MM.1S (cell line): ENCODE results near the gene ZNF664.

Experiments
- DNase-seq: peaks from one replicate; pipeline ENCODE4 v3.0.0-alpha.2; 2015
- H2AFZ ChIP-seq: fragments of 300-600 bp; sonication (generic); 2 replicates; pipeline ENCODE4 v1.6.0; 2016; ENCODE audit warnings: antibody characterized with exemption, low read length
- H3F3A ChIP-seq: fragments of 300-600 bp; sonication (generic); 2 replicates; pipeline ENCODE4 v1.6.1; 2016; ENCODE audit warnings: mild to moderate bottlenecking, antibody characterized with exemption, low read length, moderate library complexity, mixed read lengths; ENCODE audit not compliant: insufficient read depth
- H3K27ac ChIP-seq: fragments of 300-600 bp; sonication (generic); 2 replicates; pipeline ENCODE4 v1.5.1; 2016; ENCODE audit warnings: mild to moderate bottlenecking, low read length
- H3K27me3 ChIP-seq: fragments of 300-600 bp; sonication (generic); replicated peaks from 2 replicates; pipeline ENCODE4 v1.6.0; 2016; ENCODE audit warnings: low read length; ENCODE audit not compliant: insufficient read depth
- H3K36me3 ChIP-seq: fragments of 300-600 bp; sonication (generic); replicated peaks from 2 replicates; pipeline ENCODE4 v1.6.1; 2016; ENCODE audit warnings: mild to moderate bottlenecking, low read length, mixed read lengths; ENCODE audit not compliant: insufficient read depth
- H3K4me1 ChIP-seq: fragments of 300-600 bp; sonication (generic); 2 replicates; pipeline ENCODE4 v1.6.1; 2016; ENCODE audit warnings: low read length, mixed read lengths
- H3K4me2 ChIP-seq: fragments of 300-600 bp; sonication (generic); 2 replicates; pipeline ENCODE4 v1.6.0; 2016; ENCODE audit warnings: low read depth, low read length
- H3K4me3 ChIP-seq: fragments of 300-600 bp; sonication (generic); 2 replicates; pipeline ENCODE4 v1.5.1; 2016; ENCODE audit warnings: low read length, mixed read lengths
- H3K79me2 ChIP-seq: fragments of 300-600 bp; sonication (generic); 2 replicates; pipeline ENCODE4 v1.6.1; 2016; ENCODE audit warnings: mixed run types, low read length, mixed read lengths
- H3K9ac ChIP-seq: fragments of 300-600 bp; sonication (generic); 2 replicates; pipeline ENCODE4 v1.6.1; 2016; ENCODE audit warnings: low read length, mixed read lengths
- H3K9me2 ChIP-seq: fragments of 300-600 bp; sonication (generic); replicated peaks from 2 replicates; pipeline ENCODE4 v1.6.1; 2016; ENCODE audit warnings: mild to moderate bottlenecking, low read length, mixed read lengths; ENCODE audit not compliant: insufficient read depth
- H3K9me3 ChIP-seq: fragments of 300-600 bp; sonication (generic); replicated peaks from 2 replicates; pipeline ENCODE4 v1.6.1; 2016; ENCODE audit warnings: mild to moderate bottlenecking, low read length, mixed read lengths; ENCODE audit not compliant: insufficient read depth
- H4K20me1 ChIP-seq: fragments of 300-600 bp; sonication (generic); 2 replicates; pipeline ENCODE4 v1.6.1; 2016; ENCODE audit warnings: mild to moderate bottlenecking, low read length, moderate library complexity, mixed read lengths; ENCODE audit not compliant: insufficient read depth
- CTCF ChIP-seq: fragments of 300-600 bp; sonication (generic); IDR thresholded peaks from 2 replicates; pipeline ENCODE4 v1.5.1; 2016; ENCODE audit warnings: antibody characterized with exemption, low read length, mixed read lengths
- EZH2 ChIP-seq: fragments of 300-600 bp; sonication (generic); optimal IDR thresholded peaks from 2 replicates; pipeline ENCODE3; 2017; ENCODE audit warnings: low read depth, mild to moderate bottlenecking, antibody characterized with exemption, low read length, mixed read lengths
- EZH2phosphoT487 ChIP-seq: fragments of 300-600 bp; sonication (generic); IDR thresholded peaks from 2 replicates; pipeline ENCODE4 v1.6.1; 2018; ENCODE audit warnings: antibody characterized with exemption, low read length

The ZNF664 gene

GRCh38 chr12:123931686-123932321 is 41.2 kb upstream of the ZNF664 start:
- no peak overlapping the region for H3K9ac ChIP-seq
- no peaks in the 10 kb centered on the region for H3K36me3 ChIP-seq

GRCh38 chr12:123933214-123933613 is 39.8 kb upstream of the ZNF664 start:
- H3K9ac ChIP-seq: no peak overlapping the region
- no peak overlapping the region for H2AFZ ChIP-seq
- H3K27me3 ChIP-seq: no peaks in the 10 kb centered on the region
- no peak overlapping the region for H3K4me2 ChIP-seq
- peaks cover 5% of the 10 kb centered on the region; the same call in 1 of the 2 replicates for H3K4me1 ChIP-seq
- no peaks in the 10 kb centered on the region for H3K9me3 ChIP-seq
- H3K79me2 ChIP-seq: no peaks in the 10 kb centered on the region
- H4K20me1 ChIP-seq: no peaks in the 10 kb centered on the region
- no peaks in the 10 kb centered on the region for H3K36me3 ChIP-seq
- no peak overlapping the region for H3K27ac ChIP-seq
- no peak overlapping the region for H3K4me3 ChIP-seq
- TF ChIP-seq EZH2: no peak
- no peak for TF ChIP-seq EZH2phosphoT487
- no peak for TF ChIP-seq CTCF
- DNase-seq: no peak
- H3K9me2 ChIP-seq: no peaks in the 10 kb centered on the region
- peaks cover 11% of the 10 kb centered on the region for H3F3A ChIP-seq

More at GRCh38 chr12:123931686-123932321, 41.2 kb upstream of the ZNF664 start:
- no peaks in the 10 kb centered on the region for H4K20me1 ChIP-seq
- TF ChIP-seq EZH2phosphoT487 (no peak), EZH2 (no peak), CTCF (no peak)
- no peak overlapping the region for H3K27ac ChIP-seq
- H3K4me1 ChIP-seq: peaks cover 5% of the 10 kb centered on the region; the same call in 1 of the 2 replicates
- H3K79me2 ChIP-seq: no peaks in the 10 kb centered on the region
- H3K9me3 ChIP-seq: no peaks in the 10 kb centered on the region
- no peaks in the 10 kb centered on the region for H3K9me2 ChIP-seq
- H2AFZ ChIP-seq: no peak overlapping the region
- H3K4me3 ChIP-seq: no peak overlapping the region
- DNase-seq: no peak
- no peak overlapping the region for H3K4me2 ChIP-seq
- H3K27me3 ChIP-seq: no peaks in the 10 kb centered on the region
- H3F3A ChIP-seq: peaks cover 13% of the 10 kb centered on the region

DNA sequence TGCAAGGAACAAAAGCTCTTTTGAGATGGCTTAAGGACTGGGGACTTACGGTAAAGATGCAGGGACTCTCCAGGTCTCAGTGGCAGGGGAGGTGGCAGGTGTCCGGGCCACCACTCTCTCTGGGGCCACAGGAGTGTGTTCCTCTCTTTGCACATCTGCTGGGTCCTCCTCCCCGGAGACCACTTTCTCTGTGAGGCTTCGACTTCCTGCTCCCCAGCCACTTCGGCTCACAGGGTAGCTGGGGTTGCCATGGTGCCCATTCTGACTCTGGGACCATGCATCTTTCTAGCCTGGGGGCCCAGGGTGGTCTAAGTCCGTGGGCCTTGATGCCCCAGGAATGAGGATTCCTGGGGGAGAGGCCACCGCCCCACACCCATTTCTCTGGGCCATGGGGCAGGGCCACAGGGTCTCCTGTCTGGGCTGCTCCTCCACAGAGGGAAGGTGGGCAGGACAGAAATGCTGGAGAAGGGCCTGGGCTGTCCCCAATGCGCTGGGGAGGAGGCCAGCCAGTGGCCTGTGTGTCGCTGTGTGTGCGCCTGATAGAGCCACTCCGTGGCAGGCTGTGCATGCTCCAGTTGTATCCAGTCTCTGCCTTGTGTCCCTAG is 38.9 kb upstream of the ZNF664 start:
- no peaks in the 10 kb centered on the region for H3K9me2 ChIP-seq
- H3K4me3 ChIP-seq: no peak overlapping the region
- H3K79me2 ChIP-seq: no peaks in the 10 kb centered on the region
- no peaks in the 10 kb centered on the region for H4K20me1 ChIP-seq
- H3K9me3 ChIP-seq: no peaks in the 10 kb centered on the region
- no peak overlapping the region for H3K9ac ChIP-seq
- no peaks in the 10 kb centered on the region for H3K27me3 ChIP-seq
- H3K4me1 ChIP-seq: peaks cover 3% of the 10 kb centered on the region; the same call in 1 of the 2 replicates
- DNase-seq: no peak
- TF ChIP-seq EZH2 (no peak), CTCF (no peak), EZH2phosphoT487 (no peak)
- no peak overlapping the region for H2AFZ ChIP-seq
- H3F3A ChIP-seq: peaks cover 2% of the 10 kb centered on the region; the same call in 1 of the 2 replicates
- no peak overlapping the region for H3K27ac ChIP-seq
- H3K36me3 ChIP-seq: no peaks in the 10 kb centered on the region
- H3K4me2 ChIP-seq: no peak overlapping the region
